Mesenteric fat pad (tissue), 1 donor: ENCODE results near the gene ACTR5. TPM values are rescaled to one million over a fixed set of nuclear protein-coding genes. Genes with fewer than 3 reads are reported as not detected.

Experiments
- DNase-seq: peaks from one replicate; pipeline ENCODE4 v3.0.0-alpha.2; 2020; ENCODE audit warnings: low spot score
- total RNA-seq: library from RNA; stranded (reverse); fragmentation: NEBNext Ultra II Directional; extraction: Animal tissue kit (Norgen Biotek cat#: 25700); gene quantifications from one replicate; pipeline ENCODE4 v1.2.1, GENCODE V29; 2021
- donor health status: DM: yes; HTN: yes; CAD: no.

The ACTR5 gene
- total RNA-seq, 1 donor from 2014 or later = 6.3 TPM

DNA sequence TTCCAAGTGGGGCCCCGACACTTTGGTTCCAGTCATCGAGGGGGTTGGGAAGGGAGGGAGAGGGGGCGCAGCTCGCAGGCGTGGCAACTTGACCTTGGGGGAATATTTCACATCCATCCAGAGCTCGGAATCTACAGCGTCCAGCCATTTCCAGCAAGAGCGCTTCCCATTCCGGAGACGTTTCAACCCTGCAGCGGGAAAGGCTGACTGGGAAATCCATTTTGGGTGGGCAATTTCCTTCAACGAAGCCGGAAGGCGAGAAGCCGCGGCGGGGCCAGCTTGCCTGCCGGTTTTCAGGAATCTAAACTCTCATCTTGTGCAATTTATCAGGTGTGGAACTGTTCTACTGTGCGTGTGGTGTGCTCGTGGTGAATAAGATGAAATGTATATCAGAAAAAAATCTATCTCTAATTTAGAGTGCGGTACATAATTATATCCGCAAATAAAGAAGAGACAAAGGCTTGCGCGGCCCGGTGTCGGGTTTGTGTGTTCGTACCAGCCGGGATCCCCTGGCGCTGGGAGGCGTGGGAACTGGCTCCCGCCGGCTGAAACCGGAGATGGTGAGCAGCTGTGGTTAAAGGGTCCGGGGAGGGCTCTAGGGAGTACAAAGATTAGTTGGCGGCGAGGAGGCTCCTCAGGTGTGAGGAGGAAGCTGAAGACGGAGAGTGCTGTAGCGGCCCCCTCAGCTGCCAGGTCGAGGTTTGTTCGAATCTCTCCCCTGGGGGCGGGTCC, 19.2 kb upstream of the ACTR5 start:
- peak; percentile 67 for DNase-seq

DNA sequence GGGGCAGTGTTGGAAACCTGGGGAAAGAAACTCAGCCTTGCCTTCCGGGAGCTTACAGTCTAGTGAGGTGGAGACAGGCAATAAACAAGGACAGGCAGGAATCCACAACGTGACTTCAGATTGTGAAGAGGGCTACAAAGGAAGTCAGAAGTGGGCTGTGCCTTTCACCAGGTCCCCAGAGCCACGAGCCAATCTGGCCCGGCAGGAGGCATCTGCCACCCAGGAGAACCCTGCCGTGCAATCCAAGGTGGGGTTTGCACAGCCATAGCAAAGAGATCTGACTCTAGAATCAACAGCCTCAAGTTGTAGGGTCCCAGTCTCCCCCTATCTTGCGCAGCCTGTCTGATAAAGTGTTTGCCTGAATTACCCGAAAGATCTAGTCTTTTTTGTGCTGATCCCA, 18.5 kb upstream of the ACTR5 start:
- peak; percentile 11 for DNase-seq

DNA sequence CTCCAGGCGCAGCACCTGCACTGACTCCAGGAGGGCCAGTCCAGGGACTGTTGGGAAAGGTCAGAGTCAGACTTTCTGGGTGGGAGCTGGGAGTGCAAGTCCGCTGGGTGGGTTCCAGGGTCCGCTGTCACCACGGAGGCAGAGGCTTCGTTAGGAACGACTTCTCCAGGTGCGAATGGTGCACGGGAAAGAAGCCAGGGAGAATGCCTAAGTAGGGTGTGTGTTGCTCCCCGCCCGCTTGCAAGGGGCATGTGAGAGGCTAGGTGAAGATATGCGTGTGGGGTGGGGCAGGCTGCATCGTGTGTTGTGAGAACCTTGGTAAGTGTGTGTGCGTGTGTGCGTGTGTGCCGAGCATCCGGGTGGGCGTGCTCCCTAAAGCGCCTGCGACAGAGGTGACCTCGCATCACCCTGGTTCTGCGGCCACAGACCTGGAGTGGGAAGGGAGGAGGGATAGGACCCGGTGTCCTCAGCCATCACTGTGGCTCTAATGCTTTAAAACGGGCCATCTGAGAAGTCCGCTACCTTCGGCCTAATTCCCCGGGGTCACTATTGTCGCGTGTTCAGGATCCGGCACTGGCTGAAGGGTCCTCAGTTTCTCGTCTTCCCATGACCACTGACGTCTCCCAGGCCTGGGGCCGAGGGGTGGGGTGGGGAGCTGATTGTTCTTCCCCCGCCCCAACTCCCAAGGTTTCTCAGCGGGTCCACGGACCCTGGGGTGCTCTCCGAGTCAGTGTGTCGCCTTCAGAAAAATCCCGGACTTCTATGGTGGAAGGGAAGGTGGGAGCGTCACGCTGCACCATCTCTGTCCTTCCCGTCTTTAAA, 17.9 kb upstream of the ACTR5 start:
- DNase-seq = peak; percentile 69

DNA sequence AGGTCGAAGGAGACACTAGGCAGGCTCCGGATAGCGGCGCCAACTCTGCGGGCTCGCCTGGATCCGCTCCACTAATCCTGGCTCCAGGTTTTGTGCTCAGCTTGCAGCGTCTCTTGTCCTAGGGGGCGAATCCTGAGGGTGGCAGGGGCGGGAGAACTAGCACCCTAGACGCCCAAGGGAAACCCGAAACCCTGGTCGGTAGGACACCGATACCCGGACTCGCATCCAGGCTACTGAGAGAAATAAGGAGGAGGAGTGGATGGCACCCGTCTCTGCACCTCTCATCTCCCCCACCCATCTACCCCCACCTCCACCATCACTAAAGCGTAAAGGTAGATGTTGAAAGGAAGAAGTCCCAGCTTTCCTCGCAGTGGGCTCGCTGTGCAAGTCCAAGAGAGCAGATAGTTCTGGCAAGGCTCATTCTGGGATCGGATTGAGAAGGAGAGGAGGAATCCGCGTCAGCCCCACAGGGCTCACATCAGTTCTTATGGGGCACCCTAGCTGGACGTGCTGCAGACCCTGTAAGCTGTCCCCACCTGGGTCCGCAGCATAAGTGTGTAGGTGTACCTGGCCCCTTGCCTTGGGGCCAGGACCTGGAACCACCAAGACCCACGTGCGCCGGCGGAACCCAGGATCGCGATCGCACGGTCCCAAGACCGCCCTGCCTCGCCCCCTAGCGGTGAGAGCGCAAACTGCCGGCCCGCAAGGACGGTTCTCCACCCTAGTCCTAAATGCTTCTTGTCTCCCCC, 17.1 kb upstream of the ACTR5 start:
- DNase-seq = peak; percentile 92

DNA sequence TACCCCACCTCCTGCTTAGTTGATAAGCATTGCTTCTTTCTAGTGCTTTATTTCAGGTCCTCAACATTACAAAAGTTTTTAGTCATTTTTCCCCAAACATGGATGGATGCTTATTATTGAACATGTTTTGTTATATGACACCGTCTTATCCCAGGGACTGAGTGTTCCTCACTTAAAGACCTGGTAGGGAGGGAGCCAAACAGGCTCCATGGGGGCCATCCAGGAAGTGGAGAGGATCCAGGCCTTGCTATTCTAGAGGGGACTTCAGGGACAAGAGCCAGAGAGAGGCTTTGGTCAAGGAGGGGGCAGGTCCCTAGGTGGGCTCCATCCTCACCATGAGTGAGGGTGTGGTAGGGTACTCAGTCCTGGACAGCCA, 16.5 kb upstream of the ACTR5 start:
- peak; percentile 51 for DNase-seq

DNA sequence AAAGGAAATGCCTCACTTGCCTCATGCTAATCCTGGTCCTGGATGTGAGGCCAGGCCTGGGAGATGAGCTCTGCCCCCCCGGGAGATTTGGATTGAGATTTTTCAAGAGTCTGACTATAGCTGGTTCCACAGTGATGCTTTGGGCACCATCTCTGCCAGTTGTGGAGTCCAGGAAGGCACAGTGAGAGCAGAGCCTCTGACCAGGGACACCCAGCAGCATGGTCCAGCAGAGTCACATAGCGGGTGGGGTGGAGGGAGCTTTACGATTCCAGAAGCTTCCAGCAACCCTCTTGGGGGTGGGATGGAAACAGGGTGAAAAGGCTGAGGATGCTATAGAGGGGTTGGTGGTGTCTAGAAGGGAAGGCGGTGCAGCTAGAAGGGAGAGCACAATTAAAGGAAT, 15.3 kb upstream of the ACTR5 start:
- peak; percentile 71 for DNase-seq

DNA sequence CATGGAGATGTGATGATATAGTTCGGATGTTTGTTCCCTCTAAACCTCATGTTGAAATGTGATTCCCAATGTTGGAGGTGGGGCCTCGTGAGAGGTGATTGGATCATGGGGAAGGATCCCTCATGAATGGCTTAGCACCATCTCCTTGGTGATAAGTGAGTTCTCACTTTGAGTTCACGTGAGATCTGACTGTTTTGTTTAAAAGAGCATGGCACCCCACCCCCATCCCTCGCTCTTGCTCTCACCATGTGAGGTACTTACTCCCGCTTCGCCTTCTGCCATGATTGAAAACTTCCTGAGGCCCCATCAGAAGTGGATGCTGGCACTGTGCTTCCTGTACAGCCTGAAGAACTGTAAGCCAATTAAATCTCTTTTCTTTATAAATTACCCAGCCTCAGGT, 13.1 kb upstream of the ACTR5 start:
- no peak for DNase-seq

DNA sequence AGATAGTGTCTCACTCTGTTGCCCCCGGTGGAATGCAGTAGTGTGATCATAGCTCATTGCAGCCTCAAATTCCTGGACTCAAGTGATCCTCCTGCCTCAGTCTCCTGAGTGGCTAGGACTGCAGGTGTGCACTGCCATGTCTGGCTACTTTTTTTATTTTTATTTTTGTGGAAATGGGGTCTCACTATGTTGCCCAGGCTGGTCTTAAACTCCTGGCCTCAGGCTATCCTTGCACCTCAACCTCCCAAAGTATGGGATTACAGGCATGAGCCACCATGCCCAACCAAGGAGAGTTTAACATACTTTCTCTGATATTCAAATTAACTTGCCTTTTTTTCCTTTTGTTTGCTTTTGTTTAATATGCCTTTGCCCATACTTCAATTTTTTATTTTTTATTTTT, 10.4 kb upstream of the ACTR5 start:
- DNase-seq = no peak

DNA sequence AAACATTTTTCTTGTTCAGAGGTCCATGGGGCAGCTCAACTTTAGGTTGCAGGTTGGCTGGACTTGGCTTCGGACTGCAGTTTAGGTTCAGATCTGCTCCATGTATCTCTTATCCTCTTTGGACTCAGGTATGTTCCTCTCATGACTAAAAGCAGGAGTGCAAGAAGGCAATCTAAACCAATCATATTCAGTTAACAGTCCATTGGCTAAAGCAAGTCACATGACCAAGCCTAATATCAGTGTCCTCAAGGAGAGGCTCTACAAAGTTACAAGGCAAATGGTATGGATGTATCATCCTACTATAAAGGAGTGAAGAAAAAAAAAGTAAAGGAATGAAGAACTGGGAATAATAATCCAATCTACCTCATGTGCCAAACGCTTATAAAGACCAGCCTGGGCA, 2.5 kb upstream of the ACTR5 start:
- DNase-seq = no peak

DNA sequence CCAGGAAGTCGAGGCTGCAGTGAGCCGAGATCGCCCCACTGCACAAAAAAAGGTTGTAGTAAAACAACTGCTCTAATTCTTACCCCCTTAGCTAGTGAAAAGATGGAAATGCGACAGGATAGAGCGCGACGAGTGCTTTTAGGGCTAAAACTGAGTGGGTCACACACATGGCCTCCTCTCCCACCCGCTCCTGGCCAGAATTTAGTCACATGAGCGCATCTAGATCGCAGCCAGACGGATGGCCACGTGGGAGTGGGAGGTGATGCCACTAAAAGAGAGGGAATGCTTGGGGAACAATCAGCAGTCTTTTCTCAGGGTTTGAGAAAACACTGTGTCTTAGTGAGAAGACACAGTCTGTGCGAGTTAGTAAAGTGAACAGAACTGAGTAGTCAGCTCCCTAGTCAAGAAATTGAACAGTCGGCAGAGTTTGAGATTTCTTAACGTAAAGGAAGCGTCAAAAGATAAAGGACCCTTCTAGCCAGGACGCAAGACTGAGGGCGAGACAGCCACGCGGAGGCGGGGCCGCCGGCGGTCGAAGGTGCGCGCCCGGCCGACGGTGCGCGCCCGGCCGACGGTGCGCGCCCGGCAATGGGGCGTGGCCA, 664 bp upstream of the ACTR5 start:
- no peak for DNase-seq

DNA sequence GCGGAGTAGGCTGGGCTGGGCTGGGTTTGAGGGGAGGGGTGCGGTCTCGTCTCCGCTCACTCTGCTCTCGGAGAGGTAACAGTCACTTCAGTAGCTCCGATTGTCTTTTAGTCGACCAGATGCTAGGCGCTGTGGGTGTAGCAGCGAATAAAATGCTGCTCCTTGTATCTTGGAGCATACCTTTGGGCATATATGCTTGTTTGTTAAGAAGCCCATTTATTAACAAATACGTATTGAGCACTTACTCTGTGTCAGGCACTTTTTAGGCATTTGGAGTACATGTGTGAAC, 545 bp downstream of the ACTR5 start:
- no peak for DNase-seq

DNA sequence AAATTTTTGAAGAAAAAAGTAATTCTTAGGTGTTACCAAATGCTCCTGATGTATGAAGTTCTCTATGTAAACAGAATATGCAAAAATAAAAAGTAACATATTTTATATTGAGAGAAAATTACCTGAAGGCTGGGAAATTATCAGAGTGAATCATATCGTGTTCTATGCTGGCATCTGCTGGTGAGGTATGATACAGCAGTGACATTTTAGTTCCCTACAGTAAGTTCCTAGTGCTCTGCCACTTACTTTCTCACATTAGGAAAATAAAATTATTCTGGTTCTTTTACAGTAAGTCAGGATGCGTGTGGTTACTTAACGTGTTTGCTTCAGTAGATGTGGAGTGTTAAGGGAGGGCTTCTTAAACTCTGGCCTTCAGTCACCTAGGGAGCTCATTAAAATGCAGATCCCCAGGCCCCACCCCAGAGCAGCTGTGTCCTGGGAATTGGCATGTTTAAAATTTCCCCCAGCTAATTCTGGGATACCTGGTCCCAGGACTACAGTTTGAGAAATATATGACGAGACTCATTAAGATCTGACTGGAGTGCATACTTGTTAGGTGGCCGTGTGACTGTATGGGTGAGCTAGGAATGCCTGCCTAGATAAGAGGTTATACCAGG, 3.2 kb downstream of the ACTR5 start:
- no peak for DNase-seq

DNA sequence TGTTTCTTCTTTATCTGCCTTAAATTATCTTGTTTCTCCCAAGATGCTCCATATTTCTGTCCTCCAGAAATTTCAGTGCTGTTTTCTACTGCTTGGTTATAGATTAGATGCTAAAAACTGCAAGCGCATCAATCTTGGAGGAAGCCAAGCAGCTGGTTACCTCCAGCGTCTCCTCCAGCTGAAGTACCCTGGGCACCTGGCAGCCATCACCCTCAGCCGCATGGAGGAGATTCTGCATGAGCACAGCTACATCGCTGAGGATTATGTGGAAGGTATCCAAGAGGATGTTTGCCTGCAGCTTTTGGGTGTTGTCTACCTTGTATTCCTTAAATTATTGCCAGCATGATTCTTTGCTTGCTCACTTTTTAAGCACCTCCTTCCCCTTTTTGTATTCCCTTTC, 3.8 kb downstream of the ACTR5 start:
- DNase-seq = no peak

DNA sequence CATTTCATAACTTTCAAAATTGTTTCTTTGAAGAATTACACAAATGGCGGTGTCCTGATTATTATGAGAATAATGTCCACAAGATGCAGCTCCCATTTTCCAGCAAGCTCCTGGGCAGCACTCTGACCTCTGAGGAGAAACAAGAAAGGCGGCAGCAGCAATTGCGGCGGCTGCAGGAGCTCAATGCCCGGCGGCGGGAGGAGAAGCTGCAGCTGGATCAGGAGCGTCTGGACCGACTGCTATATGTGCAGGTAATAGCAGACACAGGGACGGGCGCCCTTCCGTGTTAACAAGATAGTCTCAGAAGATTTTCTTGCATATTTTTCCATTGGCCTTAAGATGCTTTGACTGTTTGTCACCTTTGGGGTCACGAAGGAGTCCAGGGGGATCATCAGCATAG, 6.7 kb downstream of the ACTR5 start:
- DNase-seq = no peak

DNA sequence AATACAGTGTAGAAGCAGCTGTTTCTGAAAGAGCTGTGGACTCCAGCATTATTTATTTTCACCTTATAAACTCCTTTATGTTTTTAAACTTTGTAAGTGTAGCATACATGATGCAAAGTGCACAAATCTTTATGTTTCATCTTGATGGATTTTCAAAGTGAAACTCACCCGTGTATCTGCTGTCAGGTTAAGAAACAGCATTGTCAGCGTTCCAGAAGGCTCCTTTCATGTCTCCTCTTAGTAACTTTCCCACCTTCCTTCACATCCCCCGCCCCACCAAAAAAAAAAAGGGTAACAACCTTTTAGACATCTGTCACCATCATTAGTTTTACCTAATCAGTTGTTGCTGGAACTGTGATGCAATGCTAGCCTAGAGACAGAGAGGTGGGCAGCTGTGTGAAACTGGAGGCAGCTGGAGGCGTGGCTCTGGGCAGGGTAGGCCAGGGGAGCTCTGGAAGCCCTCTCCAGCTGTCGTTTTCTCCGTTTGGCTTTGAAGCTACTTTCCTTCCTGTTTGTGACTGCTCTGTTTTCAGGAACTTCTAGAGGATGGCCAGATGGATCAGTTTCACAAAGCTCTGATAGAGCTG, 7.2 kb downstream of the ACTR5 start:
- no peak for DNase-seq

DNA sequence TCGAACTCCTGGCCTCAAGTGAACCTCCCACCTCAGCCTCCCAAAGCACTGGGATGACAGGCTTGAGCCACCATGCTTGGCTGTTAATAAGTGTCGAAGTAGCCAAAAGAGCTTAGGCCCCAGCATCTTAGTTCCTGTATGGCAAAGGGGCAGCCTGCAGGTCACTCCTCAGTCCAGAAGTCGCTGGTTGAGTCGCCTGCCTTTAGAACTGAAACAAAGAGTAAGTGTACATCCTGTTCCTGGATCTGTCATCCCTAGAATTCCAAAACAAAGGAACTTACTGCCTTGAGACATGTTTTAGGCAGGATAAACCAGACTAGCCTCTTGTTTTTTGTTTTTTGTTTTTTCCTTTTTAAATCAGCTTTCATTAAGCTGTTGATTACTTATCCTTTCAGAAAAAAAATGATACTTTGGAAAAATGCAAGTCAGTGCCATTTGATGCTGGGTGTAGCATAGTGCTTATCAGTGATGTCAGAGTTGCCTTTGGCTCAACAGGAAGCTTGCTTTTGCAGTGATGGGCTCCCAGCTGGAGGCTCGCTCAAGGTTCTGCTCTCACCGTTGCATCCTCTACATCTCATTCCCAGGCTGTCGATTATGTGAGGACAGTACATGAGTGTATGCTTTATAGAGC, 9.0 kb downstream of the ACTR5 start:
- DNase-seq = no peak

DNA sequence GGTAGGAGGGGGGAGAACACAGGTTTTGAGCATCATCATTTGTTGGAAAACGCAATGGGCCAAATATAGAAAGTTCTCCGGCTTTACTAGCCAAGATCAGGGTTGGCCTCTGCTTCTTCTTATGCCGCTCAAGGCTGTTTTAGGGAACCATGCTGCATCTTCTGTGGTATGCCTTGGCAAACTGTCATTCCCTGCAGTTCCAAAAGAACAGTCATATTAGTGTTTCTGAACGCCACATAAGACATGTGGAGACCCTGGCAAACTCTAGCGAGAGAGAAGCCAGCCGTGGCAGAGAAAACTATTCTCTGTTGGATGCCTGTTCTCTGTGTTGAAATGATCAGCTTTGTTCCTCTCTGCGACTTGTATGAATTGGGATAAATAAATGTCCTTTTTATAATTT, 10.8 kb downstream of the ACTR5 start:
- DNase-seq = no peak

DNA sequence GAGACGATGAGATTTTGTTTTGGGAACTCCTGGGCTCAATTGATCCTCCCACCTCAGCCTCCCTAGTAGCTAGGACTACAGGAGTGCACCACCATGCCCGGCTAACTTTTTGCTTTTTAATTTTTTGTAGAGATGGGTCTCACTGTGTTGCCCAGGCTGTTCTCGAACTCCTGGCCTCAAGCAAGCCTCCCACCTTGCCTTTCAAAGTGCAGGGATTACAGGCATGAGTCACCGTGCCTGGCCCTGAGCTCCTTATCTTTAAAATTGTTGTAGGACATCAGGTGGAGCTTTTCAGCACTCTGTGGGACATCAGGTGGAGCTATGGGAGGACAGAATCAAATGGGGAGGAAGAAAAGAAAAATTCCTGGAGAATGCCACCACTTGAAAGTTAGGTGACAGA, 12.7 kb downstream of the ACTR5 start:
- no peak for DNase-seq

DNA sequence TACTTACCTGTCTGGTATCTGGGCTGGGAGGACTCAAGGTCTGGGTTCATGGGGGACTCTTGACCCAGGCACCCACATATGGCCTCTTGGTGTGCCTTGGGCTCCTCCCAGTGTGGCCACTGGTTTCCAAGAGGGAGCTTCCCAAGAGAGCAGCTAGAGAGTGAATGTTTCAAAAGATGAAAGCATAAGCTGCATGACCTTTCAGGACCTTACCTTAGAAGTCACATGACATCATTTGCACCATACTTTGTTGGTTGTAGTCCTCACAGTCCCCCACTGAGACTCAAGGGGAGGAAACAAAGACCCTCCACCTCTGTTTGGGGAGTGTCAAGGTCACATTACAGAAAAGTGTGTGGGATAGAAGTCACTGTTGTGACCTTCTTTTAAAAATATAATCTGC, 13.9 kb downstream of the ACTR5 start:
- no peak for DNase-seq

DNA sequence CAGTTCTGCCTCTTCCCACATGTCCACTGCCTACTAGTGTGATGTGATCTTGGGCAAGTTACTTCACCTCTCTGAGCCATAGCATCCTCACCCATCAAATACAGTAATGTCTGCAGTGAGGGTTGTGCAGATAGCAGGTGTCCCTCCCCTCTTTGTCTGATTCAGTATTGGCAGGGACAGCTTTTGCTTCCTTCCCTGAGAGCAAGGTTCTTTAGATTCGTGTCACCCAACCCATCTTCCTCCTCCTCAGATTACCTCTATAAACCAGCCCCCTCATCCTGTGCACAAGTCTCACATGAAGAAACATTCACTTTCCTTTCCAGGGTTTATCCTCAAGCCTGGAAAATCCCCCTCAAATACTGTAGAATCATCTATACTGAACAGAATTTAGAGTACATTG, 15.4 kb downstream of the ACTR5 start:
- no peak for DNase-seq
